GM19351 (cell line): ENCODE data around the gene AADACL4.
"Not testable (repeated sequence)": the region's sequence is repeated elsewhere in the genome, so short reads cannot be mapped to it uniquely, and the experiment has no call there.

Experiments
- ATAC-seq: cut with Tn5 transposase; IDR thresholded peaks from one replicate; pipeline ENCODE4 v1.9.1; 2021; ENCODE audit warnings: mild to moderate bottlenecking, moderate library complexity; ENCODE audit not compliant: unreplicated experiment

The AADACL4 gene

GRCh38 chr1:12629511-12629956, 14.4 kb upstream of the AADACL4 start:
- ATAC-seq, result no peak

- no peak for ATAC-seq
Measured at GRCh38 chr1:12629985-12630760, 13.7 kb upstream of the AADACL4 start.

- no peak for ATAC-seq
Measured at GRCh38 chr1:12630946-12631530, 12.8 kb upstream of the AADACL4 start.

- no peak for ATAC-seq
Measured at GRCh38 chr1:12631571-12631970, 12.3 kb upstream of the AADACL4 start.

- no peak for ATAC-seq
Measured at GRCh38 chr1:12634156-12634555, 9.7 kb upstream of the AADACL4 start.

GRCh38 chr1:12634696-12635202, 9.1 kb upstream of the AADACL4 start:
- no peak for ATAC-seq

GRCh38 chr1:12636098-12636950, 7.6 kb upstream of the AADACL4 start:
- ATAC-seq, result no peak

- no peak for ATAC-seq
Measured at GRCh38 chr1:12637693-12638092, 6.2 kb upstream of the AADACL4 start.

- ATAC-seq, result no peak
Measured at GRCh38 chr1:12640237-12640957, 3.5 kb upstream of the AADACL4 start.

GRCh38 chr1:12640958-12641272, 3.0 kb upstream of the AADACL4 start:
- no peak for ATAC-seq

GRCh38 chr1:12643079-12643478, 806 bp upstream of the AADACL4 start:
- ATAC-seq, result no peak

GRCh38 chr1:12644237-12644636, 352 bp downstream of the AADACL4 start:
- ATAC-seq, result no peak

GRCh38 chr1:12644829-12645228, 944 bp downstream of the AADACL4 start:
- no peak for ATAC-seq

GRCh38 chr1:12645401-12645800, 1.5 kb downstream of the AADACL4 start:
- ATAC-seq, result not testable (repeated sequence)

GRCh38 chr1:12648741-12649140, 4.9 kb downstream of the AADACL4 start:
- ATAC-seq, result no peak

GRCh38 chr1:12649971-12650421, 6.1 kb downstream of the AADACL4 start:
- no peak for ATAC-seq

GRCh38 chr1:12654004-12654567, 10.2 kb downstream of the AADACL4 start:
- ATAC-seq, result no peak

GRCh38 chr1:12654657-12655056, 10.8 kb downstream of the AADACL4 start:
- no peak for ATAC-seq

GRCh38 chr1:12656575-12656974, 12.7 kb downstream of the AADACL4 start:
- ATAC-seq, result no peak

- no peak for ATAC-seq
Measured at GRCh38 chr1:12657060-12657884, 13.4 kb downstream of the AADACL4 start.
